H7 (cell line): Measurements from ENCODE around the gene PCNX1. TPM values are rescaled to one million over a fixed set of nuclear protein-coding genes. Genes with fewer than 3 reads are reported as not detected.
"Not testable (repeated sequence)": the region's sequence is repeated elsewhere in the genome, so short reads cannot be mapped to it uniquely, and the experiment has no call there.

Source experiments
- DNase-seq: peaks from one replicate; pipeline ENCODE4 v3.0.0; 2012
- H3K27me3 ChIP-seq: 2 replicates; pipeline ENCODE4 v1.6.0; 2011; ENCODE audit warnings: mild to moderate bottlenecking, low read length; ENCODE audit not compliant: control insufficient read depth, insufficient read depth
- H3K36me3 ChIP-seq: replicated peaks from 2 replicates; pipeline ENCODE4 v1.5.1; 2011; ENCODE audit warnings: low read length; ENCODE audit not compliant: control insufficient read depth, insufficient read depth
- H3K4me3 ChIP-seq: 2 replicates; pipeline ENCODE4 v1.5.1; 2011; ENCODE audit warnings: low read depth, mild to moderate bottlenecking, control low read depth, low read length, moderate library complexity; ENCODE audit not compliant: insufficient read depth
- total RNA-seq: library from RNA; depleted of rRNA; stranded (reverse); fragments of >200 nt; shearing (Covaris generic); gene quantifications from 2 replicates; pipeline ENCODE4 v1.2.3, GENCODE V29; 2014

The PCNX1 gene
- total RNA-seq, 1 experiment from 2014 or later, result 29.1 TPM

GRCh38 chr14:71062581-71063303 is 155.5 kb downstream of the PCNX1 start:
- peaks cover 10% of the 10 kb centered on the region for H3K36me3 ChIP-seq
- no peak for DNase-seq
- no peak overlapping the region for H3K4me3 ChIP-seq
- no peaks in the 10 kb centered on the region for H3K27me3 ChIP-seq

- H3K4me3 ChIP-seq, result no peak overlapping the region
- H3K27me3 ChIP-seq, result no peaks in the 10 kb centered on the region
- no peak for DNase-seq
- H3K36me3 ChIP-seq, result peaks cover 7% of the 10 kb centered on the region
These were observed 156.1 kb downstream of the PCNX1 start for GRCh38 chr14:71063351-71063750.

GRCh38 chr14:71064747-71065146 is 157.5 kb downstream of the PCNX1 start:
- not testable (repeated sequence) for DNase-seq, H3K4me3 ChIP-seq, H3K27me3 ChIP-seq, H3K36me3 ChIP-seq

- H3K36me3 ChIP-seq, result peaks cover 3% of the 10 kb centered on the region
- DNase-seq, result no peak
- no peaks in the 10 kb centered on the region for H3K27me3 ChIP-seq
- no peak overlapping the region for H3K4me3 ChIP-seq
These were observed 162.9 kb downstream of the PCNX1 start for GRCh38 chr14:71070169-71070568.

GRCh38 chr14:71071042-71071441 is 163.8 kb downstream of the PCNX1 start:
- DNase-seq, result no peak
- H3K4me3 ChIP-seq, result no peak overlapping the region
- H3K36me3 ChIP-seq, result peaks cover 3% of the 10 kb centered on the region
- no peaks in the 10 kb centered on the region for H3K27me3 ChIP-seq

GRCh38 chr14:71076462-71077092 is 169.3 kb downstream of the PCNX1 start:
- DNase-seq, result no peak
- Histone ChIP-seq H3K27me3 (no peaks in the 10 kb centered on the region), H3K36me3 (peaks cover 9% of the 10 kb centered on the region), H3K4me3 (no peak overlapping the region)

- DNase-seq, result no peak
- H3K4me3 ChIP-seq, result no peak overlapping the region
- H3K36me3 ChIP-seq, result peaks cover 9% of the 10 kb centered on the region
- no peaks in the 10 kb centered on the region for H3K27me3 ChIP-seq
These were observed 171.2 kb downstream of the PCNX1 start for GRCh38 chr14:71078500-71078899.

- Histone ChIP-seq H3K27me3 (no peaks in the 10 kb centered on the region), H3K36me3 (peaks cover 4% of the 10 kb centered on the region), H3K4me3 (no peak overlapping the region)
- no peak for DNase-seq
These were observed 179.3 kb downstream of the PCNX1 start for GRCh38 chr14:71086567-71086966.

GRCh38 chr14:71089971-71090370 is 182.7 kb downstream of the PCNX1 start:
- Histone ChIP-seq H3K36me3 (peaks cover 4% of the 10 kb centered on the region), H3K27me3 (no peaks in the 10 kb centered on the region), H3K4me3 (no peak overlapping the region)
- no peak for DNase-seq

- H3K36me3 ChIP-seq, result no peaks in the 10 kb centered on the region
- DNase-seq, result no peak
- H3K4me3 ChIP-seq, result no peak overlapping the region
- H3K27me3 ChIP-seq, result no peaks in the 10 kb centered on the region
These were observed 187.5 kb downstream of the PCNX1 start for GRCh38 chr14:71094722-71095121.

- DNase-seq, result no peak
These were observed 189.7 kb downstream of the PCNX1 start for GRCh38 chr14:71096947-71097346.

GRCh38 chr14:71103662-71104484 is 196.6 kb downstream of the PCNX1 start:
- peak; percentile 37 for DNase-seq
- peaks cover 6% of the 10 kb centered on the region for H3K36me3 ChIP-seq
- H3K4me3 ChIP-seq, result no peak overlapping the region
- H3K27me3 ChIP-seq, result no peaks in the 10 kb centered on the region

More at GRCh38 chr14:71096947-71097346, 189.7 kb downstream of the PCNX1 start:
- Histone ChIP-seq H3K4me3 (no peak overlapping the region), H3K27me3 (no peaks in the 10 kb centered on the region), H3K36me3 (0 out of 2 replicates have a peak, but pooled peaks cover under 1% of the 10 kb centered on the region)

GRCh38 chr14:71105177-71105576 is 197.9 kb downstream of the PCNX1 start:
- Histone ChIP-seq H3K27me3 (no peaks in the 10 kb centered on the region), H3K4me3 (no peak overlapping the region), H3K36me3 (peaks cover 6% of the 10 kb centered on the region)
- no peak for DNase-seq

GRCh38 chr14:71107921-71108320 is 200.7 kb downstream of the PCNX1 start:
- H3K36me3 ChIP-seq, result peaks cover 5% of the 10 kb centered on the region

More at GRCh38 chr14:71107921-71108320, 200.7 kb downstream of the PCNX1 start:
- H3K27me3 ChIP-seq, result no peaks in the 10 kb centered on the region
- DNase-seq, result no peak
- H3K4me3 ChIP-seq, result no peak overlapping the region
